HG03039 (cell line): Measurements from ENCODE around the gene ZNF274.
"Not testable (repeated sequence)": the region's sequence is repeated elsewhere in the genome, so short reads cannot be mapped to it uniquely, and the experiment has no call there.

Source experiments
- ATAC-seq: cut with Tn5 transposase; IDR thresholded peaks from one replicate; pipeline ENCODE4 v1.9.1; 2021; ENCODE audit warnings: mild to moderate bottlenecking, moderate library complexity; ENCODE audit not compliant: unreplicated experiment

The ZNF274 gene

GRCh38 chr19:58182989-58183816, at the start of gene ZNF274:
TSS of gene ZNF274 (plus strand) at chr19:58183061. CDS start at chr19:58183966, 905 bp downstream.
- peak; percentile 83 for ATAC-seq

- ATAC-seq = no peak
These were observed 48.6 kb upstream of the ZNF274 start for GRCh38 chr19:58134244-58134643.

GRCh38 chr19:58145849-58146248, 37.0 kb upstream of the ZNF274 start:
- ATAC-seq = no peak

- not testable (repeated sequence) for ATAC-seq
These were observed 35.4 kb upstream of the ZNF274 start for GRCh38 chr19:58147475-58147874.

DNA sequence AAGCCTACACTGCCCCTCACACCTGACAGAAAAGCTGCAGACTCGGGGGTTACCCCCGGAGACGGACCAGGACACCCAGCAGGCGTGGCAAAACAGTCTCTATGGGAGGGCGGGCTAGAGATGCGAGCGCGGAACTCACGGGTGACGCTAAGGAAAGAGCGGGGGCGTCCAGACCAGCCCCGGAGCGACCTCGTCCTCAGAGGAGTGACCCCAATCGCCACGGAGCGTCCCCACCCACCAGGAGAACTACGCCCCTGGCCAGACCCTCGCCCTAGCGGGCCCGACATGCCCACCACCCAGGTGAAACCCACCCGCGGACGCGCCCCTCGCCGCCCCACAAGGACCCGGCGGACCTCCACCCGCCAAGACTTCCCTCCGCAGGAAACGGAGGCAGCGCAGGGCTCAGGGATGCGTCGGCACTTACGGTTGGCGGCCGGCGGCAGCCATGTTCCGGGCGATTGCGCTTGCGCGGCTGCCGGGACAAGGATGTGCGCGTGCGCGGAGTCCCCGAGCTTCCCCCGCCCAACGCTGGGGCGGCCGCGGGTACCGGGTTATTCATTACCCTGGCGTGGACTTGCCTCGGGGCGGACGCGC, 32.4 kb upstream of the ZNF274 start, which contains the start of gene ZNF329:
ZNF329 (minus strand) TSS at position 462 of the 594 bp plus-strand sequence. CDS start 21,286 bp downstream, outside the sequence.
- peak; percentile 60 for ATAC-seq

GRCh38 chr19:58153386-58153785, 29.5 kb upstream of the ZNF274 start:
- ATAC-seq = no peak

- no peak for ATAC-seq
These were observed 28.6 kb upstream of the ZNF274 start for GRCh38 chr19:58154287-58154678.

GRCh38 chr19:58154679-58155648, 27.9 kb upstream of the ZNF274 start:
- ATAC-seq = peak; percentile 53

GRCh38 chr19:58157045-58157728, 25.7 kb upstream of the ZNF274 start:
- ATAC-seq = no peak

DNA sequence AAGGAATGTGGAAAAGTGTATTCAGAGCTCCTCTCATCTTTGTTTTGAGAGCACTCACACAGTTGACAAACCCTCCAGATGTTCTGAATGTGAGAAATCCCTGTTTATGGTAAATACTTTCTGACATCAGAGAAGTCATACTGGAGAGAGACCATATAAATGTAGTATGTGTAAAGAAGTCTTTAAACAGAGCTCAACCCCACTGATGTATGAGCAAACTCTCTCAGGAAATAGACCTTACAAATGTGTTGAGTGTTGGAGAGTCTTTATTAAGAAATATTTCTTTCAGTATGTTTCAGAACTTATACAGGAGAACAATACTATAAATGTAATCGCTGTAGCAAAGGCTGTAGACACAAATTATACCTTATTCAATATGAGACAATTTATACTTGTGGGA, 16.6 kb upstream of the ZNF274 start:
- no peak for ATAC-seq

DNA sequence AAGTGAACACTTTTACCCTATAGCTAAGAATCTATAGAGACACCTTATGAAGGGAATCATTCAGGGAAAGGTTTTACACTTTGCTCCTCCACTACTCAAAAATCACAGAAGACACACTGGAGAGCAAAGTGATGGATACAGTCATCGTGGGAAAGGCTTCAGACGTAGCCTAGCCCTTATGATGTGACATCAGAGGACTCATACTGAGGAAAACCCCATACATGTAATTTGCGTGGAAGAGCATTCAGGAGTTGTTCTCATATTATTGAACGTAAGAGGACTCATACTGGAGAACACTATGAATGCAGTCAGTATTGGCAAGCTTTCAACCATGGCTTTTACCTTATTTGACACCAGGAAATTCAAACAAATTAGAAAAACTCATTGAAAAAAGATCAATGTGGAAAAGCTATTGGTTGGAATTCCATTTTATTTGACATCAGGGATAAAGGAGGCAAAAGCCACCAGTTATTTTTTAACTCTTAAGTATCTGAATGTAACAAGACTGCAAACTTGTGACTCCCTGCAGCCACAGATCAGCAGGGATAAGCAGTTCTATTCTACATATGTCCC, 16.1 kb upstream of the ZNF274 start:
- ATAC-seq = no peak

- no peak for ATAC-seq
These were observed 12.0 kb upstream of the ZNF274 start for GRCh38 chr19:58170860-58171259.

GRCh38 chr19:58181902-58182576, 822 bp upstream of the ZNF274 start:
- no peak for ATAC-seq

DNA sequence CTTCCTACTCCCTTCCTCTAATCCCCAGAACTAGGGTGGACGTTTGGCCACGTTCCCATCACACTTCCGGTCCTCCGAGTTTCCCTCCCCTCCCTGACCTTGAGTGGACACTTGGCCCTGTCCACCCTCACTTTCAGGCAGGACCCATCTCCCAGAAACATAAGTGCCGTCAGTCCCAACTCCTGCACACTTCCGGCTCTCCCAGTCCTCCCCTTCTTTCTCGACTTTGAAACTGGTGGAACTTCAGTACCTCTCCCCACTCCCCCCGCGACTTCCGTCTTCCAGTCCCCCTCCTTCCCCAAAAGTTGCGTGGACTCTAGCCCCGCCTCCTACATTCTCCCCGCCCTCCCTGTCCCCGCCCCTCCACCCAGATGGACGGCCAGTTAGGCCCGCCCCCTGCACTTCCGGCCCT, 278 bp upstream of the ZNF274 start:
- no peak for ATAC-seq

GRCh38 chr19:58183817-58184215, 955 bp downstream of the ZNF274 start:
- ATAC-seq = no peak

DNA sequence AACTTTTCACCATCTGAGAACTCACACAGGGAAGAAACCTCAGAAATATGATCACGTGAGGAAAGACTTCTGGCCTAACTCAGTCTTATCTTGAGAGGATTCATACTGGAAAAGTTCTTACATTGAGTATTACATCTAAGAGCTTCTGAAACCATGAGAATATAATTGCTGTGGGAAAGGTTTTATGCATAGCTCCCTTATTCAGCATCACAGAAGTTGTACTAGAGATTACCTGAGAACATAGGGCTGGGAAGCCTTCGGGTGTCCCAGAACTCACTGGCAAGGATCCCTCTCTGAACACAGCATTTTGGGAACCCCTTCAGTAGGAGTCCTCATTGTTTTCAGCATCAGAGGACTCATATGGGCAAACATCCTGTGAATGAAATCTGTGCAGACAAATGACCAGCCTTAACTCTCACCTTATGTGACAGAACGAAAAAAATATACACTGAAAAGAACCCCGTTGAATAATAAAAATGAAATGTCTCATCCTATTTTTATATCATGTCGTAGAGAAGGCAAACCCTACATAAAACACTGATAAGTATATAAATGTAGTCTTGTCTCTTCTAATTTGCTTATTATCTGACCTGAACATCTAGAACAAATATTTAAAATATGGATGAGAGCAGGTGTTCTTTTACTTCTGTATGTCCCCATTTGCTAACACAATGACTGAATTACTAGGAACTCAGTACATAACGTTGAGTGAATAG, 14.2 kb downstream of the ZNF274 start:
- no peak for ATAC-seq

GRCh38 chr19:58203814-58204475, 21.1 kb downstream of the ZNF274 start:
- no peak for ATAC-seq

- no peak for ATAC-seq
These were observed 21.7 kb downstream of the ZNF274 start for GRCh38 chr19:58204566-58204965.
